NCI-H2081 treated with DMSO at 0.1 percent for 48 hours (cell line): Measurements from ENCODE around the gene DOK7.
A peak's percentile ranks its signal among the peaks of the same experiment; 100 is the strongest.
"Not testable (repeated sequence)": the region's sequence is repeated elsewhere in the genome, so short reads cannot be mapped to it uniquely, and the experiment has no call there.

Source experiments
- DNase-seq: peaks from one replicate; lab custom pipeline; 2025; lab: John Stamatoyannopoulos, UW

Gene DOK7

GRCh38 chr4:3442959-3443749, 20.0 kb upstream of the DOK7 start:
- DNase-seq, result no peak

GRCh38 chr4:3443750-3444309, 19.3 kb upstream of the DOK7 start:
- no peak for DNase-seq

GRCh38 chr4:3444351-3445110, 18.6 kb upstream of the DOK7 start:
- no peak for DNase-seq

GRCh38 chr4:3445111-3445820, 17.8 kb upstream of the DOK7 start:
- no peak for DNase-seq

- no peak for DNase-seq
Observed at GRCh38 chr4:3445829-3446545, 17.1 kb upstream of the DOK7 start.

GRCh38 chr4:3446631-3447320, 16.3 kb upstream of the DOK7 start:
- no peak for DNase-seq

GRCh38 chr4:3447431-3448395, 15.4 kb upstream of the DOK7 start:
- no peak for DNase-seq

GRCh38 chr4:3449047-3449573, 14.0 kb upstream of the DOK7 start:
- DNase-seq, result no peak

GRCh38 chr4:3449574-3450534, 13.3 kb upstream of the DOK7 start:
- no peak for DNase-seq

GRCh38 chr4:3450643-3451042, 12.5 kb upstream of the DOK7 start:
- no peak for DNase-seq

GRCh38 chr4:3451956-3452355, 11.2 kb upstream of the DOK7 start:
- DNase-seq, result no peak

- DNase-seq, result no peak
Observed at GRCh38 chr4:3452376-3452775, 10.7 kb upstream of the DOK7 start.

GRCh38 chr4:3455596-3455995, 7.5 kb upstream of the DOK7 start:
- DNase-seq, result not testable (repeated sequence)

GRCh38 chr4:3458371-3458770, 4.7 kb upstream of the DOK7 start:
- no peak for DNase-seq

- not testable (repeated sequence) for DNase-seq
Observed at GRCh38 chr4:3459156-3459555, 4.0 kb upstream of the DOK7 start.

GRCh38 chr4:3460926-3461325, 2.2 kb upstream of the DOK7 start:
- DNase-seq, result no peak

- DNase-seq, result peak; percentile 10
Observed at GRCh38 chr4:3461515-3462291, 1.4 kb upstream of the DOK7 start.

GRCh38 chr4:3462321-3462789, 751 bp upstream of the DOK7 start:
- no peak for DNase-seq
